Panc1 (cell line): ENCODE measurements around the gene TIMM29. TPM values are rescaled to one million over a fixed set of nuclear protein-coding genes. Genes with fewer than 3 reads are reported as not detected.

Experiments used
- ATAC-seq: fragments of 200-7000 bp; cut with Tn5 transposase; 2 replicates; pipeline ENCODE4 v1.9.1; 2020; ENCODE audit warnings: mild to moderate bottlenecking, moderate library complexity
- BruUV-seq: library from RNA; stranded (reverse); fragments of 400-500 nt; replicated peaks from 2 replicates; lab custom pipeline; 2021; lab: Mats Ljungman, UMichigan
- CTCF ChIA-PET: fragments of 300-600 bp; sonication (Branson Sonifier 250); formaldehyde crosslinking; loops from one replicate; lab custom pipeline; 2022; ENCODE audit warnings: antibody characterized with exemption; lab: Charles Lee
- POLR2A ChIA-PET: fragments of 300-600 bp; sonication (Branson Sonifier 250); formaldehyde crosslinking; loops from one replicate; lab custom pipeline; 2022; ENCODE audit warnings: antibody characterized with exemption; lab: Charles Lee
- DNase-seq: peaks from one replicate; pipeline ENCODE4 v3.0.0-alpha.2; 2010; ENCODE audit warnings: low read depth, low spot score
- H3K27ac ChIP-seq: 2 replicates; pipeline ENCODE4 v1.5.1; 2011; ENCODE audit warnings: mild to moderate bottlenecking, low read length, inconsistent platforms
- H3K27me3 ChIP-seq: fragments of 200-500 bp; sonication (Bioruptor generic); 2 replicates; pipeline ENCODE4 v1.6.0; 2014; ENCODE audit warnings: low read length, inconsistent platforms; ENCODE audit not compliant: control insufficient read depth, insufficient read depth
- H3K36me3 ChIP-seq: fragments of 200-500 bp; sonication (Bioruptor generic); 2 replicates; pipeline ENCODE4 v1.5.1; 2014; ENCODE audit warnings: inconsistent platforms, mild to moderate bottlenecking, low read length, moderate library complexity; ENCODE audit not compliant: control insufficient read depth, insufficient read depth
- H3K4me1 ChIP-seq: 2 replicates; pipeline ENCODE4 v1.5.1; 2011; ENCODE audit warnings: inconsistent platforms, mild to moderate bottlenecking, low read length, moderate library complexity; ENCODE audit not compliant: control insufficient read depth, insufficient read depth
- H3K4me3 ChIP-seq, 2 experiments: 2 replicates each; pipeline ENCODE4 v1.5.1; 2011 to 2012; ENCODE audit warnings: low read depth in 2 of 2, low read length in 2 of 2, mild to moderate bottlenecking in 2 of 2, inconsistent platforms in 1 of 2, moderate library complexity in 1 of 2
- H3K9me3 ChIP-seq: fragments of 200-500 bp; sonication (Bioruptor generic); 2 replicates; pipeline ENCODE4 v1.5.1; 2014; ENCODE audit warnings: low read depth, mild to moderate bottlenecking, inconsistent platforms, low read length, moderate library complexity; ENCODE audit not compliant: control insufficient read depth, insufficient read depth
- POLR2AphosphoS5 ChIP-seq: IDR thresholded peaks from 2 replicates; pipeline ENCODE4 v1.6.1; 2012; ENCODE audit warnings: mild to moderate bottlenecking, low read depth, low read length, moderate library complexity
- SIN3A ChIP-seq: IDR thresholded peaks from 2 replicates; pipeline ENCODE4 v1.6.1; 2012; ENCODE audit warnings: low read depth, mild to moderate bottlenecking, low read length, moderate library complexity, borderline replicate concordance; ENCODE audit not compliant: insufficient read depth
- TCF7L2 ChIP-seq: IDR thresholded peaks from 2 replicates; pipeline ENCODE4 v1.6.1; 2011; ENCODE audit warnings: mild to moderate bottlenecking, low read depth, low read length, inconsistent platforms
- in situ Hi-C: cut with HindIII; loops from 2 replicates; pipeline ENCODE4 v1.10.0; 2016; ENCODE audit warnings: low sequenced_read_pairs, low pct_unique_long_range_greater_than_20kb
- intact Hi-C: fragments of 100-400 bp; cut with micrococcal nuclease; formaldehyde crosslinking; loops from one replicate; pipeline ENCODE4 v1.10.0; 2022; ENCODE audit not compliant: unreplicated experiment
- total RNA-seq: library from RNA; stranded (reverse); gene quantifications from one replicate; pipeline ENCODE4 v1.2.1, GENCODE V29; 2021; ENCODE audit not compliant: unreplicated experiment
- TF ChIP-seq, protein P1 (sequence below), 2 experiments: IDR thresholded peaks; 2 replicates each; pipeline ENCODE4 v1.6.1; 2011 to 2012; ENCODE audit warnings: low read depth in 2 of 2, control low read depth in 1 of 2, low read length in 1 of 2, mild to moderate bottlenecking in 1 of 2, moderate library complexity in 1 of 2; ENCODE audit not compliant: insufficient read depth in 1 of 2
- TF ChIP-seq, protein P2 (sequence below): fragments of 450-650 bp; IDR thresholded peaks from 2 replicates; pipeline ENCODE4 v1.5.1; 2017; ENCODE audit warnings: mild to moderate bottlenecking

The TIMM29 gene
- total RNA-seq, 1 experiment from 2014 or later, result 16.5 TPM

DNA sequence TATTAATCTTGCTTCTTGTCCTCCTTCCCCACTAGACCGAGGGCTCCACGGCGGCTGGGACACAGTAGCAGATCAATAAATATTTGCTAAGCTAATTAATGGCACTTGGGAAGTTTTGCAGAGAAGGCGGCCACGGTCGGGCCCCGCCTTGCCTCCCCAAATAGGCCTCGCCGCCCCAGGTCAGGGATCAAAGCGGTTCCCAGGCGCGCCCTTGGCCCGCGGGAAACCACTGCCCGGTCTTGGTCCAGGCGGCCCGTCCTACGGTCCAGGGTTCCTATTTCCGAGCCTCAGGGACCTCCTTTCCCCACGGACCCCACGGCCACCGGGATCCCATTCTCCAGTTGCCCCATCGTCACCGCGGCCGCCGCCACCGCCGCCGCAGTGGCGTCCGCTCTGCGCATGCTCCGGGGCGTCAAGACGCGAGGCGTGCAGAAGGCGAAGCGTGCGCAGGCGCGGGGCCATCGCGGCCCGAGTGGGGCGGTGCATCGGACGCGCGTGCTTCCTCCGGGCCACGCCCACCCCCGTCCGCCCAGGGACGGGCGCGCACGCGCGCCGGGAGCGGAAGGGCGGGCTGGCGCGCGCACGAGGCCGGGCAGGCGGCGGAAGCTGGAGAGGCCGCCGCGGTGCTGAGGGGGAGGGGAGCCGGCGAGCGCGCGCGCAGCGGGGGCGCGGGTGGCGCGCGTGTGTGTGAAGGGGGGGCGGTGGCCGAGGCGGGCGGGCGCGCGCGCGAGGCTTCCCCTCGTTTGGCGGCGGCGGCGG, 31.9 kb downstream of the TIMM29 start, which contains the start of gene SMARCA4:
SMARCA4 (plus strand) TSS at position 717 of the 759 bp plus-strand sequence. CDS start 23,122 bp downstream, outside the sequence.
- H3K27ac ChIP-seq, result peak within 1 kb of the TSS; percentile 95
- H3K4me1 ChIP-seq, result peaks cover 10% of the 10 kb centered on the region
- intact Hi-C loops (no loop called here), in situ Hi-C loops (no loop called here)
- H3K9me3 ChIP-seq, result no peaks in the 10 kb centered on the region
- POLR2A ChIA-PET, result interaction anchor here (0.5 kb wide), 1 partner anchor 23 kb away, joined by 7 read pairs; no protein-coding TSS in a partner anchor
- no peaks in the 10 kb centered on the region for H3K27me3 ChIP-seq
- peak; percentile 92 for ATAC-seq
- peak within 1 kb of the TSS; percentile 90 to 94 for H3K4me3 ChIP-seq
- CTCF ChIA-PET, result interaction anchor here (0.9 kb wide), 1 partner anchor 19 kb away, joined by 3 read pairs; no protein-coding TSS in a partner anchor
- DNase-seq, result peak; percentile 73
- BruUV-seq, result TSS peak; percentile 99
- TF ChIP-seq, protein P1, sequence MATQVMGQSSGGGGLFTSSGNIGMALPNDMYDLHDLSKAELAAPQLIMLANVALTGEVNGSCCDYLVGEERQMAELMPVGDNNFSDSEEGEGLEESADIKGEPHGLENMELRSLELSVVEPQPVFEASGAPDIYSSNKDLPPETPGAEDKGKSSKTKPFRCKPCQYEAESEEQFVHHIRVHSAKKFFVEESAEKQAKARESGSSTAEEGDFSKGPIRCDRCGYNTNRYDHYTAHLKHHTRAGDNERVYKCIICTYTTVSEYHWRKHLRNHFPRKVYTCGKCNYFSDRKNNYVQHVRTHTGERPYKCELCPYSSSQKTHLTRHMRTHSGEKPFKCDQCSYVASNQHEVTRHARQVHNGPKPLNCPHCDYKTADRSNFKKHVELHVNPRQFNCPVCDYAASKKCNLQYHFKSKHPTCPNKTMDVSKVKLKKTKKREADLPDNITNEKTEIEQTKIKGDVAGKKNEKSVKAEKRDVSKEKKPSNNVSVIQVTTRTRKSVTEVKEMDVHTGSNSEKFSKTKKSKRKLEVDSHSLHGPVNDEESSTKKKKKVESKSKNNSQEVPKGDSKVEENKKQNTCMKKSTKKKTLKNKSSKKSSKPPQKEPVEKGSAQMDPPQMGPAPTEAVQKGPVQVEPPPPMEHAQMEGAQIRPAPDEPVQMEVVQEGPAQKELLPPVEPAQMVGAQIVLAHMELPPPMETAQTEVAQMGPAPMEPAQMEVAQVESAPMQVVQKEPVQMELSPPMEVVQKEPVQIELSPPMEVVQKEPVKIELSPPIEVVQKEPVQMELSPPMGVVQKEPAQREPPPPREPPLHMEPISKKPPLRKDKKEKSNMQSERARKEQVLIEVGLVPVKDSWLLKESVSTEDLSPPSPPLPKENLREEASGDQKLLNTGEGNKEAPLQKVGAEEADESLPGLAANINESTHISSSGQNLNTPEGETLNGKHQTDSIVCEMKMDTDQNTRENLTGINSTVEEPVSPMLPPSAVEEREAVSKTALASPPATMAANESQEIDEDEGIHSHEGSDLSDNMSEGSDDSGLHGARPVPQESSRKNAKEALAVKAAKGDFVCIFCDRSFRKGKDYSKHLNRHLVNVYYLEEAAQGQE (IDR thresholded peaks at IDR 0.05; ENCODE audit: insufficient read depth in 1 of 2, low read depth in 2 of 2, low read length in 1 of 2), result peak in 1 of 2 experiments; percentile 40; a peak in 1 of 4 replicates
- TF ChIP-seq SIN3A (0 out of 2 replicates have a peak, but pooled peaks have one; percentile 11), TCF7L2 (peak; percentile 93), POLR2AphosphoS5 (peak; percentile 84)
- TF ChIP-seq, protein P2, sequence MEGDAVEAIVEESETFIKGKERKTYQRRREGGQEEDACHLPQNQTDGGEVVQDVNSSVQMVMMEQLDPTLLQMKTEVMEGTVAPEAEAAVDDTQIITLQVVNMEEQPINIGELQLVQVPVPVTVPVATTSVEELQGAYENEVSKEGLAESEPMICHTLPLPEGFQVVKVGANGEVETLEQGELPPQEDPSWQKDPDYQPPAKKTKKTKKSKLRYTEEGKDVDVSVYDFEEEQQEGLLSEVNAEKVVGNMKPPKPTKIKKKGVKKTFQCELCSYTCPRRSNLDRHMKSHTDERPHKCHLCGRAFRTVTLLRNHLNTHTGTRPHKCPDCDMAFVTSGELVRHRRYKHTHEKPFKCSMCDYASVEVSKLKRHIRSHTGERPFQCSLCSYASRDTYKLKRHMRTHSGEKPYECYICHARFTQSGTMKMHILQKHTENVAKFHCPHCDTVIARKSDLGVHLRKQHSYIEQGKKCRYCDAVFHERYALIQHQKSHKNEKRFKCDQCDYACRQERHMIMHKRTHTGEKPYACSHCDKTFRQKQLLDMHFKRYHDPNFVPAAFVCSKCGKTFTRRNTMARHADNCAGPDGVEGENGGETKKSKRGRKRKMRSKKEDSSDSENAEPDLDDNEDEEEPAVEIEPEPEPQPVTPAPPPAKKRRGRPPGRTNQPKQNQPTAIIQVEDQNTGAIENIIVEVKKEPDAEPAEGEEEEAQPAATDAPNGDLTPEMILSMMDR, result no peak
- peaks cover 3% of the 10 kb centered on the region; the same call in 1 of the 2 replicates for H3K36me3 ChIP-seq

- peaks cover 3% of the 10 kb centered on the region; the same call in 1 of the 2 replicates for H3K36me3 ChIP-seq
- in situ Hi-C loops, result no loop called here
- intact Hi-C loops, result no loop called here
- TF ChIP-seq POLR2AphosphoS5, result no peak; the same call in 1 of the 2 replicates
- peak; percentile 43; the same call in 1 of the 2 replicates for TF ChIP-seq SIN3A
- TF ChIP-seq, protein P1 (IDR thresholded peaks at IDR 0.05; ENCODE audit: insufficient read depth in 1 of 2, low read depth in 2 of 2, low read length in 1 of 2), result no peak
- H3K27me3 ChIP-seq, result no peaks in the 10 kb centered on the region
- DNase-seq (no peak), ATAC-seq (peak; percentile 69)
- peak overlapping the region; percentile 95 for H3K27ac ChIP-seq
- peaks cover 10% of the 10 kb centered on the region for H3K4me1 ChIP-seq
- POLR2A ChIA-PET, result no interaction called here
- CTCF ChIA-PET, result no interaction called here
- no TSS peak for BruUV-seq
- peak overlapping the region; percentile 90 to 94 for H3K4me3 ChIP-seq
- no peaks in the 10 kb centered on the region for H3K9me3 ChIP-seq
Observed at GRCh38 chr19:10961073-10961860, 32.7 kb downstream of the TIMM29 start.
